ENCODE measurements around the gene DRAM2.
"Not testable (repeated sequence)": the region's sequence is repeated elsewhere in the genome, so short reads cannot be mapped to it uniquely, and the experiment has no call there.

The DRAM2 gene

GRCh38 chr1:111142356-111142975 is 2.6 kb upstream of the DRAM2 start:
- no peak for DNase-seq

DNA sequence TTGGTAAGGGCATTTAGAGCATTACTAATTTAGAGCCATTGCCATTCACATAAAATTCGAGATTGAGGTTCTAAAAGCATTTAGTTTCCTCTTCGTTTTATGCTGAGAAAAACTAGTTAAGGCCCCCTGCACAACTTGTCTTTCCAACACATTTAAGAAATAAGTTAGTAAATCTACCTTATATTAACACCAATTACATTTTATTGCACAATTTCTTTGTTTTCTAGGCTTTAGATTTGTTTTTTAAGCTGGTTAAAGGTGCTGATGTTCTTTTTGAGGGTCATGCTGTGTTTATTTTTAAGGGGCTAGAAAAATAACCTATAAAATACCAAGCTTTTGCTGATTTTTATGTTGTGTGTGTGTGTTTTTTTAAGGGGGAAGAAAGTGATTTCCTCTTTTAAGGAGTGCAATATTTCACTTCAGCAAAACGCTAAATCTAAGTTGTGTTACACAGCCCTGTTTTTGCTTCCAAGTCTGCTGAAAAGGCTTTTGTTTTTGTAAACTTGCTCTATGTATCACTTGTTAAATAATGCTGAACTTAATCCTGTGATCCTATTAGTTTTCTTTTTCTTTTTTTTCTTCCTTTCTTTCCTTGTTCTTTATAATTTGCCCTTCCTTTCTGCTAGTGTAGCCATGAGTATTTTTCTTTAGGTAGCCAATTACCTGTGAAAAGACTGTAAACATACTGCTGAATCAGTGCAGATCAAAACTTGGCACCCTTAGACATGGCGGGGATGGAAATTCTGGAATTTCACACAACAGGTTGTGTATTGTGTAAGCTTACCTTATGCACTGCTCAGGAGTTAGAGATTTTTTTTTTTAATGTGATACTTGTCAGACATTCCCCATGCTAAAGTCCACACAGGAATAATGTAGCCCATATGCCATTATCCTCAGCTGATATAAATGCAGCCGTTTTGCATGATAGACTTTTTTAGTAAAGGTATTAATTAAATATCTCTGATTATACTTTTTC is 1.6 kb upstream of the DRAM2 start:
- no peak for DNase-seq

DNA sequence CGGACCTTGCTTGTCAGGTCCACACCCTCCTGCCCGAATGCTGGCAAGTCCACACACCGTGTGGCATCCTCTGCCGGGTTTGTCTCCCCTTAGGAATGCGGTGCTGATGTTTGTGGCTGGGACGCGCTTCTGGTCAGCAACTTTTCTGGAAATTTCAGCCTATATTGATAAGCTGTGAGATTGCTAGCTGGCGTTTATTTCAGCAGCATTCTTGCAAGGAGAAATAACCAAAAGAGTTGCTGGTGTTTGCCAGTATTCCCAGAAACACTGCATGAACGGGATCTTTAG is 731 bp upstream of the DRAM2 start:
- DNase-seq = no peak

- peak in 1 of 2 donors; percentile 26 for DNase-seq
Measured at GRCh38 chr1:111139324-111139955, 453 bp downstream of the DRAM2 start.

GRCh38 chr1:111133866-111134265 is 6.0 kb downstream of the DRAM2 start:
- no peak for DNase-seq

DNA sequence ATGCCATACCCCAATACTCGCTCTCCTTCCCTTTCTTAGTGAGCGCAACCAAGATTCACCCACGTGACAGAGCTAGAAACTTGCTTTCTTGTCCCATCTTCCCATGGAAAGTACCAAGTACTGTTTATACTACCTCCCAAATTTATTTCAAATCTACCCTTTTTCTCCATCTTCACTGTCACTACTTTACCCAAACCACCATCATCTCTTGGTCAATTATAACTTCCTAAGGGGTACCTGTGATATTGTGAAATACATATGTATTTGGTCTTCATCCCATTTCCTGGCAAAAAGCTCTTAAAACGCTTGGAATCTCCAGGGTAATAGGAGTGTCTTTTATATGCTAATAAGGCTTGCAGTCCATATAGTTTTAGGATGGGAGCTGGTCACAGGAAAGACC is 8.2 kb downstream of the DRAM2 start:
- DNase-seq = no peak

DNA sequence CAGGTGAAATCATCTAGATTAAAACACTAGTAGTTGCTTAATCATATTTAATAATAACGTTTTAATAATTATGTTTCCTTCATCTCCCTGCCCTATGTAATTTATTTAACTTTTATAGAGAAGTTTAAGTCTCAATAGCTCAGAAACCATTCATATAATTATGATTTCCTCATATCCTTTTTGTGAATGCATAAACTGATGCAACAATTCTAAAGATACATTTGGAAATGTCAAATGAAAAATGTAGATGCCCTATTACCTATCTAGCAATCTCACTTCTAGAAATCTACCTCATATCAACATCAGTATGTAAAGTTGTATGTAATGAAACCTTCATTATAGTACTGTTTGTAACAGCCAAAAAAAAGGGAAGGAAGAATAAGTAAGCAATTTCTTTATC is 10.5 kb downstream of the DRAM2 start:
- no peak for DNase-seq

DNA sequence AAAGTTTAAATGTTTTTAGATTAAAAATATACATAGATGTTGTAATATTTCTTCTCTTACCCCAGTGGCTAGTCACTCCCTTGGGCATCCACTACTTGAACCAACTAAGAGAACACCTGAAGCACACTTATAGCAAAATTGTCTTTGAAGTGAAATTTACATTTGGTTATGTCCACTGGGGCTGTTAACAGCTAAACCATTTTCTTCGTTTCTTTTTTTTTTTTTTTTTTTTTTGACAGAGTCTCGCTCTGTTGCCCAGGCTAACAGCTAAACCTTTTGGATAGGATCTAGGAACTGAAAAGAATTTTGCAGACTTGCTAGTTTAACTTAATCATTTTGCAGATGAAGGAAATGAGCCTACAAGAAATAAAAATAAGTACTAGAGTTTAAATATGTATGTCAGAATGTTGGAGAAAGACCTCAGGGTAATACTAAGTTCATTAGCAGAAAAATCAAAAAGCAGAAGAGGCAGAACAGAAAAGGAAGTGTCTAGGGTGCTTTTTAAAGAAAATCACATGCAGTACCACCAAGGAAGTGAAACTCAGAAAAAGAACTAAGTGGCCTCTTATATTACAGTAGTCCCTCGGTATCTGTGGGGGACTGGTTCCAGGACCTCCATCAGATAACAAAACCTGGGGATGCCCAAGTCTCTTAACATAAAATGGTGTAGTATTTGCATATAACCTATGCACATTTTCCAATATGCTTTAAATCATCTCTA is 11.8 kb downstream of the DRAM2 start:
- no peak for DNase-seq

- DNase-seq = no peak
Measured at GRCh38 chr1:111126354-111126753, 13.5 kb downstream of the DRAM2 start.

GRCh38 chr1:111116496-111116895 is 23.4 kb downstream of the DRAM2 start:
- DNase-seq = no peak

DNA sequence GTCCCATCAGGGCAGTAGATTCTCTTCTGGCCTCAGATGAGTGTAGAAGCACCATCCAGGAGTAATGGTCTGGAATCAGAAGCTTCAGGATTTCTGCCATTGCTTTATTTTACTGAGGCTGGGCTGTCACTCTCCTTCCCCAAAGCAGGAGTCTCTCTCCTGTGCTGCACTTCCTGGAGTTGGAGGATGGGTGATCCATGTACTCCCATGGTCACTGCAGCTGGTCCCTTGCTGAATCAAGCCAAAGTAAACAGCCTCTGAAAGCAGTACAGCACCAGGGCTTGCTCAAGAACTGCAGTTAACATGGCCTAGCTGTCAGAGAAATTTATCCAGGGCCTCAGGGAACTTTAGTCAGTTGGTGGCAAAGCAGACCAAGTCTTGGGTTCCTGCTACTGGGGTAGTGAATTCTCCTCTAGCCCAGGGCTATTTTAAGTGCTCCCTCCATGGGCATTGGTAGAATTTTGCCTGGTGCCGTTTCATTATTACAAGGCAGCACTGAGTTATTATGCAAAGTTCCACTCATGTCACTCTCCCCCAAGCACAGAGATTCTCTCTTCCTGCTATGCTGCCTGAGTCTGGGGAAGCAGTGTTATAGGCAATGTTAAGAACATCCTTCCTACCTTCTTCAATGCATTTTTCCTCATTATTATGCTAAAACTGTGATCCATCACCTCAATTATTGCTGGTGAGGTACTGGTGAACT is 29.5 kb downstream of the DRAM2 start:
- no peak for DNase-seq

GRCh38 chr1:111104981-111105380 is 34.9 kb downstream of the DRAM2 start:
- no peak for DNase-seq

DNA sequence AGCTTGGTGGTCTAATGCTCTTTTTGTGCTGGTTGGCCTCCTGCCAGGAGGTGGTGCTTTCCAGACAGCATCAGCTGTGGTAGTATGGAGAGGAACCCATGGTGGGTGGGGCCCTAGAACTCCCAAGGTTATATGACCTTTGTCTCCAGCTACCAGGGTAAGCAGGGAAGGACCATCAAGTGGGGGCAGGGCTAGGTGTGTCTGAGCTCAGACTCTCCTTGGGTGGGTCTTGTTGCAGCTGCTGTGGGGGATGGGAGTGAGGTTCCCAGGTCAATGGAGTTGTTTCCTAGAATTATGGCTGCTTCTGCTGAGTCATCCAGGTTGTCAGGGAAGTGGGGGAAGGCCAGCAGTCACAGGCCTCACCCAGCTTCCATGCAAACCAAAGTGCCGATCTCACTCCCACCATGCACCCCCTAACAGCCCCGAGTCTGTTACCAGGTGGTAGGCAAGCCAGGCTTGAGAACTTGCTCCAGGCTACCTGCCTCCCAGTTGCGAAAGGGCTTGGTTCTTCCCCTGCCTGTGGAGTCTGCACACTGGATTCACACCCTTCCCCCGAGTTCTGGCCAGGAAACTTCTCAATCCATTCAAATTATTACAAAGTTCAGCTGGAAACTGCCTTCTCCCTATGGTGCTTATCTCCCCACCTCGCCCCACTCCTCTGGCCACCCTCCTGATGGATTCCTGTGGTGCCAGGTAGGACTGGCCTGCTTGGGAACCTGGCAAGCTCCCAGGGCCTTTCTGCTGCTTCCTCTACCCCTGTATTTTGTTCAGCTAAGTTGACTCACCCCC is 37.8 kb downstream of the DRAM2 start:
- DNase-seq = no peak

DNA sequence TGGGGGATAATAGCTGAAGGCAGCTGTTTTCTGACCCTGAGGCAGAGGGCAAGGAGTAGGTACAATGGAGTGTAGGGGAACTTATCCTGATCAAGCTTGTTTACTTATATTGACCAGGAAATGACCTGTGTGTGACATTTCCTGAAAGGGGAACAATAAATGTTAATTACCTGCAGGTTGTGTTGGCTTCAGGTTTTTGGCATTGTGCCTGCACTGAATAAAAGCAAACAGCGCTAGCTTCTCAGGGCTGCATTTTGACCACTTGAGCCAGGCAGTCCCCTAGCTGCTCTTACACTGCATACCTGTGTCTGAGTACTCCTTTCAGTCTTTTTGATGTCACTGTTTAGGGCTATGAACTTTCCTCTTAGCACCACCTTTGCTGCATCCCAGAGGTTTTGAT is 40.6 kb downstream of the DRAM2 start:
- DNase-seq = no peak

DNA sequence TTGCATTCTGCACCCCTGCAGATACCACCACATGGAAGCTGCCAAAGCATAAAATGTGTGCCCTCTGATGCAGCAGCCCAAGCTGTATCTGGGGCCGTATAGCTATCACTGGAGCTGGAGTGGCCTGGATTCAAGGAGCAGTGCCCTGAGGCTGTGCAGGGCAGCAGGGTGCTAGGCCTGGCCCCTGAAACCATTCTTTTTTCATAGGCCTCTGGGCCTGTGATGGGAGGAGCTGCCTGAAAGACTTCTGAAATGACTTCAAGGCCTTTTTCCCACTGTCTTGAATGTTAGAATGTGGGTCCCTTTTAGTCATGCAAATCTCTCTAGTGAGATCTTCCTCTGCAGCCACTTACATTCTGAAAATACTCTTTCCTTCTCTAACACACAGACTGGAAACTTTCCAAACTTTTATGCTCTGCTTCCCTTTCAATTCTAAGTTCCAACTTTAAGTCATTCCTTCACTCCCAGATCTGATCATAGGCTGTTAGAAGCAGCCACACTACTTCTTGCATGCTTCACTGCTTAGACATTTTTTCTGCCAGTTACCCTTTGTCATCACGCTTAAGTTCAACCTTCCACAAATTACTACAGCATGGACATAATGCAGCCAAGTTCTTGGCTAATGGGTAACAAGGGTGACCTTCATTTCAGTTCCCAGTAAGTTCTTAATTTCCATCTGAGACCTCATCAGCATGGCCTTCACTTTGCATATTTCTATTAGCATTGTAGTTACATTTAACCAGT is 42.4 kb downstream of the DRAM2 start:
- no peak for DNase-seq

GRCh38 chr1:111095421-111095820 is 44.5 kb downstream of the DRAM2 start:
- DNase-seq = not testable (repeated sequence)

- DNase-seq = no peak
Measured at GRCh38 chr1:111089638-111090037, 50.3 kb downstream of the DRAM2 start.

- no peak for DNase-seq
Measured at GRCh38 chr1:111085676-111086075, 54.2 kb downstream of the DRAM2 start.

DNA sequence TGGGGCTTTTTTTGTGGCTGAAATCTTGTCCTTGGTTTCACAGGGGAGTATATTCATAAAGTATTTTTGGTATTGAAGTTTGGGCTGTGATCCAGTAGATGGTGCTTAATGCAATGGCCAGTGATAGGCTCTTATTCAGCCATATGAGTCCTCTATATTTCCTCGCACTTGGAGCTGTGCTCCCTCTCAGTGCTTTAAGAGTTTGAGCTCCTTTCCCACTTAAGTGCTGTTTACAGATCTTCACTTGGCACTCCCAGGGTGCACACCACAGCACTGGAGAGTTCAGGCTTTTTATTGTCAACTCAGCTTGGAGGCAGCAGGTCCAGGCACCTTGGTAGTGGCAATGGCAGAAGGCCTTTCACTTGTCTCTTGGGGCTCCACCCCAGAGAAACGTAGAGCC is 54.9 kb downstream of the DRAM2 start:
- DNase-seq = no peak

GRCh38 chr1:111082421-111083203 is 57.3 kb downstream of the DRAM2 start:
- DNase-seq = no peak

All from CD4-positive, alpha-beta T cell treated with Interleukin-4 for 1 hour (primary cell).